Thyroid gland (tissue), 4 donors: ENCODE results near the gene SLC12A3. TPM values are rescaled to one million over a fixed set of nuclear protein-coding genes. Genes with fewer than 3 reads are reported as not detected.
A peak's percentile ranks its signal among the peaks of the same experiment; 100 is the strongest.

Experiments
- DNase-seq, 2 donors: peaks; one replicate each; pipeline ENCODE4 v3.0.0-alpha.2; 2019
- H3K27ac ChIP-seq, 3 donors: fragments of 200-600 bp; sonication (generic); 1 replicate in 2 of 3; 2 replicates in 1 of 3; pipeline ENCODE4 v1.5.1; 2016 to 2019; ENCODE audit warnings: mild to moderate bottlenecking in 1 of 3, moderate library complexity in 1 of 3
- H3K27me3 ChIP-seq: fragments of 200-600 bp; sonication (generic); one replicate; pipeline ENCODE4 v1.5.1; 2019
- H3K36me3 ChIP-seq, 2 donors: fragments of 200-600 bp; sonication (generic); one replicate each; pipeline ENCODE4 v1.5.1; 2016 to 2019
- H3K4me1 ChIP-seq, 2 donors: fragments of 200-600 bp; sonication (generic); one replicate each; pipeline ENCODE4 v1.5.1; 2017 to 2019
- H3K4me3 ChIP-seq, 3 donors: fragments of 200-600 bp; sonication (generic); replicated peaks in 1 of 3; 1 replicate in 2 of 3; 2 replicates in 1 of 3; pipeline ENCODE4 v1.5.1; 2016; ENCODE audit warnings: mild to moderate bottlenecking in 1 of 3
- H3K9me3 ChIP-seq: fragments of 200-600 bp; sonication (generic); one replicate; pipeline ENCODE4 v1.5.1; 2017
- CTCF ChIP-seq, 6 experiments: fragments of 200-600 bp in 3 of 6; fragments of 450-650 bp in 3 of 6; sonication (generic) in 3 of 6; IDR thresholded peaks; one replicate each; pipeline ENCODE4 v1.5.1; 2016 to 2019; ENCODE audit warnings: antibody characterized with exemption in 6 of 6, mild to moderate bottlenecking in 2 of 6, inconsistent platforms in 1 of 6, moderate library complexity in 1 of 6
- POLR2A ChIP-seq, 2 donors: fragments of 450-650 bp; IDR thresholded peaks; one replicate each; pipeline ENCODE4 v1.6.1; 2017; ENCODE audit warnings: antibody characterized with exemption in 2 of 2, mild to moderate bottlenecking in 2 of 2, moderate library complexity in 1 of 2
- WGBS, 2 donors: methylation state at CpG; one replicate each; pipeline ENCODE4 v1.1.5; 2017; 5-methylcytosine and 5-hydroxymethylcytosine counted together
- intact Hi-C: fragments of 100-400 bp; cut with DNase I; formaldehyde crosslinking; loops from one replicate; pipeline ENCODE4 v1.15.1; 2023
- total RNA-seq, 4 donors: library from RNA; depleted of rRNA; stranded (reverse); fragments of >200 nt; gene quantifications; one replicate each; pipeline ENCODE4 v1.2.3, GENCODE V29; 2016

SLC12A3 gene
- total RNA-seq, 4 donors from 2014 or later, result not detected

GRCh38 chr16:56916571-56917403 is 51.8 kb downstream of the SLC12A3 start:
- no peak for TF ChIP-seq POLR2A (IDR thresholded peaks at IDR 0.05)
- no peak for TF ChIP-seq CTCF (IDR thresholded peaks at IDR 0.05)
- Histone ChIP-seq H3K9me3 (no peaks in the 10 kb centered on the region), H3K27ac (peak overlapping the region; percentile 41 to 86 (median 70)), H3K4me3 (no peak overlapping the region), H3K27me3 (no peaks in the 10 kb centered on the region), H3K36me3 (no peaks in the 10 kb centered on the region), H3K4me1 (peaks cover 16 to 26% of the 10 kb centered on the region in 2 donors)
- intact Hi-C loops, result no loop called here
- DNase-seq, result no peak
- WGBS, 2 donors, result 66 to 76% methylated on average over 5 of the region's 5 CpGs

GRCh38 chr16:56918467-56919012 is 53.5 kb downstream of the SLC12A3 start:
- intact Hi-C loops, result no loop called here
- DNase-seq, result no peak
- no peak overlapping the region for H3K27ac ChIP-seq

GRCh38 chr16:56919099-56919800 is 54.2 kb downstream of the SLC12A3 start:
- TF ChIP-seq POLR2A (IDR thresholded peaks at IDR 0.05), result no peak
- no peak for TF ChIP-seq CTCF (IDR thresholded peaks at IDR 0.05)
- no peaks in the 10 kb centered on the region for H3K36me3 ChIP-seq
- no peak overlapping the region for H3K4me3 ChIP-seq
- peaks cover 16 to 21% of the 10 kb centered on the region in 2 donors for H3K4me1 ChIP-seq
- 73 to 81% methylated on average over 11 of the region's 11 CpGs for WGBS, 2 donors
- H3K27me3 ChIP-seq, result no peaks in the 10 kb centered on the region
- H3K9me3 ChIP-seq, result no peaks in the 10 kb centered on the region
- no peak for DNase-seq
- intact Hi-C loops, result no loop called here
- H3K27ac ChIP-seq, result no peak overlapping the region

More at GRCh38 chr16:56918467-56919012, 53.5 kb downstream of the SLC12A3 start:
- Histone ChIP-seq H3K9me3 (no peaks in the 10 kb centered on the region), H3K36me3 (no peaks in the 10 kb centered on the region), H3K27me3 (no peaks in the 10 kb centered on the region), H3K4me3 (no peak overlapping the region), H3K4me1 (peaks cover 16 to 21% of the 10 kb centered on the region in 2 donors)
- whole genome bisulfite sequencing, 2 donors, result 80 to 83% methylated on average over 12 of the region's 12 CpGs
- TF ChIP-seq POLR2A (IDR thresholded peaks at IDR 0.05) (no peak), CTCF (IDR thresholded peaks at IDR 0.05) (no peak)

GRCh38 chr16:56921571-56921970 is 56.6 kb downstream of the SLC12A3 start:
- intact Hi-C loops, result no loop called here
- Histone ChIP-seq H3K9me3 (no peaks in the 10 kb centered on the region), H3K4me3 (no peak overlapping the region), H3K27ac (no peak overlapping the region), H3K36me3 (no peaks in the 10 kb centered on the region), H3K4me1 (peaks cover 0 to 13% of the 10 kb centered on the region in 2 donors), H3K27me3 (no peaks in the 10 kb centered on the region)
- TF ChIP-seq POLR2A (IDR thresholded peaks at IDR 0.05) (no peak), CTCF (IDR thresholded peaks at IDR 0.05) (no peak)
- WGBS, 2 donors, result 86 to 90% methylated on average over 4 of the region's 4 CpGs
- no peak for DNase-seq
